ENCODE data around the gene MYO1E.
"Not testable (repeated sequence)": the region's sequence is repeated elsewhere in the genome, so short reads cannot be mapped to it uniquely, and the experiment has no call there.

MYO1E gene

DNA sequence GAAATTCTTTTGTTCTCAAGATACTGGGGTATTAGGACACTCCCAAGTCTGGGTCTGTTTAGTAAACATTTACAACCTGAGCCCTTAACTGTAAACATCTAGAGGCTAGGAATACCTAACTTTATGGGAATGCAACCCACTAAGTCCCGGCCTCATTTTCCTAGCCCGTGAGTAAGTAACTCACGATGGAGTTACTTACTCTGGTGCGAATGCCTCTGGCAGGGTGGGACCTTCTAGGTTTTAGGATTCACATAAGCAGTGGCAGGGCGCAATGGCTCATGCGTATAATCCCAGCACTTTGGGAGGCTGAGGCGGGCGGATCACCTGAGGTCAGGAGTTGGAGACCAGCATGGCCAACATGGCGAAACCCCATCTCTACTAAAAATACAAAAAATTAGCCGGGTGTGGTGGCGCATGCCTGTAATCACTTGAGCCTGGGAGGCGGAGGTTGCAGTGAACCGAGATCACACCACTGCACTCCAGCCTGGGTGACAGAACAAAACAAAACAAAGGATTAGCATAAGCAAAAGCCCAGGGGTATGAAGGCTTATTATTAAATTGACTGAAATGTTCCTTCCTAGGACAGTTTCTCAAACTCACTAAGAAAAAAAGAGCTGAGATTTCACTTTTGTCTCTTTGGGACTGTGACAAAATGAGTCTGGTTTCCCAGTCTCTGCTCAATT, 14.7 kb upstream of the MYO1E start:
- not testable (repeated sequence) for H3K4me3 ChIP-seq (ENCODE audit: low read depth, low read length)

DNA sequence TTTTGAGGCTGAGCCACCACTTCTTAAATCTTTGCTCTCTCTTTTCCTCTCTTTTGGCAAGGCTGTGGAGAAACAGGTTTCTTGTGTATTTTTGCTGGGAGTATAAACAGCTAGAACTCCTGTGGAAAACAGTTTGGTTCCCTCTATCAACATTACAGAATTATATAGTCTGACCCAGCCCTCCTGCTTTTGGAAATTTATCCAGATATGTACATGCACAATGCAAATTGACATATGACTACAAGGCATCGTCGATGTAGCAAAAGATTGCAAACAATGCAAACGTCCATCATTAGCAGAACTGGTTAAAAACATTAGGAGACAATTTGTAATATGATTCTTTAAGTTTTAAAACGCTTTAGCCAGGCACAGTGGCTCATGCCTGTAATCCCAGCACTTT, 12.5 kb upstream of the MYO1E start:
- no peak overlapping the region for H3K4me3 ChIP-seq (ENCODE audit: low read depth, low read length)

DNA sequence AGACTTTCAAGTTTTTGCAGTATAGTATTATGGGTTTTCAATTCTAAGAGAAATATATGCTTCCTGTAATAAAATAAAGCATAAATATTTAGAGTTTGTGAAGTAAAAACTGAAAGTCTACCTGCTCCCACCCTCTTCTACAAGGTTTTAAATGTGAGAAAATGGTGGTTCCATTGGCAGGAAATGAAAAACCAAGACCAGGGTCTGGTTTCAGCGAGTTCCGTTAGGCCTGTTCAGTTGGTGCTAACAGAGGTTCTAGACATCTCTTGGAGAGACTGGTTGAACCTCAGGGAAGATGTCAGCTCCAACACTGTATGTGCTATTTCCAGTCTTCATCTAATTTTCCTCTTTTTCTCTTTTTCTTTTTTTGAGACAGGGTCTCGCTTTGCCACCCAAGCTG, 11.8 kb upstream of the MYO1E start:
- H3K4me3 ChIP-seq (ENCODE audit: low read depth, low read length): no peak overlapping the region

DNA sequence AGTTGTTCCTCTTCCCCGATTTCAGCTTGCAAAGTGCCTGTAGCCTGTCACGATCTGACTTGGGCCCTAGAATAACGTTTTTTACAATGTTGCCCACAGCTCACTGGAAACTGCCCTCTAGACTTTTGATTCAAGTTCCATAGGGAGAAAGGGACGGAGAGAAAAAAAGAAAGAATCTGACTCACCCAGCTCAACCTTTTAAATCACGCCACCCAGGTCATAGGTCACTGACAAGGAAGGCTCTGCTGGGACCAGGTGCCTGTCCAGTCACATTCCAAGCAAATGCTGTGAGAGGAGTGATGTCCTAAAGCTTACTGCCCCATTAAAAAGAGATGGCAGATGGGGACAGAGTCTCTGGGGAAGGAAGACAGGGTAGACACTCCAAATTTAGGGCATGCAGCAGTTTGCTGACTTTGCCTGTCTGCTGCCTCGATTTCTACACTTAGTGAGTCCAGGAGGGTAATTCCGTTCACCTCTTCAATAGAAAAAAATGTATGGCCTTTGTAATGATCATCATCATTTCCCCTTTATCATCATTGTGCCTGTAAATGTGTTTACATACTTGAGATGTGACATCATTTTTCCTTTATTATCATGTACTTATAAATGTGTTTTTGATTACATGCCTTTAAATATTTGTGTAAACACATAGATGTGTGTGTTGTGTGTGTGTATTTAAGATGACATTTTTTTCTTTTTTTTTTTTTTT, 8.4 kb upstream of the MYO1E start:
- no peak overlapping the region for H3K4me3 ChIP-seq (ENCODE audit: low read depth, low read length)

DNA sequence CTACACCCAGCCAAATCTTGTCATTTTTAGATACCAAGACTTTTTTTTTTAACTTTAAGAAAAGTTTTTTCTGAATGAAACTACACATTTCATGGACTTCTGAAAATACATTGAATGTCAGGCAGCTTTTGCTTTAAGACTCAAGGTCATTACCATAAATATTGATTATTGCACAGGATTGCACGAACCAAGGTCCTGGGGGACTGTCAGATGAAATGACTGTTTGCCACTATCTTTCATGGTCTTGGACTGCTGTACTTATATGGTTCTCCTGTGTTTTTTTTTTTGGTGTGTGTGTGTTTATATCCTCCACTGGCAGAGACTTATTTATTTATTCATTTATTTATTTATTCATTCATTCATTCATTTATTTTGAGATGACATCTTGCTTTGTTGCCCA, 6.9 kb upstream of the MYO1E start:
- no peak overlapping the region for H3K4me3 ChIP-seq (ENCODE audit: low read depth, low read length)

DNA sequence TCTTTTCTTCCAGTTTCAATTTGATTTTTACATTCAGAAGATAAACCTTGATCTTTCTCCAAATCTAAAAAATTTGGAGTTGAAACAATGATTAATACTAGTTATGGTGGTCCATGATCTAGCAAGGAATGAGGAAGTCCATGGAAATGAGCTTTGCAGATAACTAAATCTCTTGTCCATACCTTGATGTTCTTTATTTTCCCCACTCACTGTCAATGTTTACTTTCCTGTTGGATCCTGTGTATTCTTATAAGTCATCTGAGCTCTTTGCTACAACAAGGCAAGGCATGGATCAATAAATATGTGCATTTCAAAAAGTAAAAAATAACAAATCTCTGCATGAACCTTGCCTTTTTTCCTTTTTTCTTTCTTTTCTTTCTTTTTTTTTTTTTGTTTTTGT, 6.2 kb upstream of the MYO1E start:
- no peak overlapping the region for H3K4me3 ChIP-seq (ENCODE audit: low read depth, low read length)

DNA sequence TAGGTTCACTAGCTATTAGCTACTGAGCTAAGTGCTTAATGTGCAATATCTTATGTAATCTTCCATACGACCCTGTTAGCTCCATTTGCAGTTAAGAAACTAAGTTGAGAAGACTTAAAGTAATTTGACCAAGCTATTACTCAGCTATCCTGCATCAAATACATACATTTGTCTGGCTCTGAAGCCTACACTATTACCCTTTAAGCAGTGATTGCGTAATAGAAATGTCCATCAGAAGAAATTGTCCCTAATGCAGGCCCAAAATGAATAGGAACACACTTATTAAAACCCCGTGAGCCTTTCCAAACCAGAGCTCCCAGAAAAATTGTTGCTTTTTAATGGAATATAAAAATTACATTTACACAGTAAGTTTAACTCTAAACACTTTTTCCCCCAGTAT, 5.3 kb upstream of the MYO1E start:
- H3K4me3 ChIP-seq (ENCODE audit: low read depth, low read length): no peak overlapping the region

DNA sequence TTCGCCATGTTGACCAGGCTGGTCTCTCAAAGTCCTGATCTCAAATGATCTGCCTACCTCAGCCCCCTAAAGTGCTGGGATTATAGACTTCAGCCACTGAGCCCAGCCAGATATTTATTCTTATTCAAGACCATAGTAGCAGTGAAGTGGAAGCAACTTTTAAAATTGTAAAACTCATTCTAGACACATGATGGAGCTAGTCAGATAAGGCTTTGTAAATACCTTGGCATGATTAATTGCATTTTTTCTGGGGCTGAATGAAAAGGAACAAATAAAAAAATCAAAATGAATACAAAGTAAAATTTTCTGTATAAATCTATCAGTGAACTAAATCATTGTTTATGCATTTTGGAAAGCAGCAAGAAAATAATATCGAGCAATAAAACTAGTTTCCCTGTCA, 4.1 kb upstream of the MYO1E start:
- H3K4me3 ChIP-seq (ENCODE audit: low read depth, low read length): no peak overlapping the region

DNA sequence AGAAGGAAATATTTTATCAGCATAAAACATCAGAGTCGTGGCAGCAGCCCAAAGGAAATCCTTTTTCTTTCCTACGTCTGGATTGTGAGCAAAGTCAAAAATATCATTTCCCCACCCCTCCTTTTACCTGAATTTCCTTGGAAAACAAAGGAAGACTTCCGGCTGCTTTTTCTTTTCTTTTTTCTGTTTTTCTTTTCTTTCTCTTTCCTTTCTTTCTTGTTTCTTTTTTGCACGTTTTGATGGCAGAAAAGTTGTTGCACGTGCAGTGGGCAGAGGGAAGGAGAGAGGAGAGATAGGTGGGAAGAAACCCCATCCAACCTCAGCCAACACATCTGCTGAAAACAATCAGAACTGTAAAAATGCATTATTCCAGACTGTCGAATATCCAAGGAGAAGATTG, 544 bp upstream of the MYO1E start:
- peak overlapping the region; percentile 81 for H3K4me3 ChIP-seq (ENCODE audit: low read depth, low read length)

DNA sequence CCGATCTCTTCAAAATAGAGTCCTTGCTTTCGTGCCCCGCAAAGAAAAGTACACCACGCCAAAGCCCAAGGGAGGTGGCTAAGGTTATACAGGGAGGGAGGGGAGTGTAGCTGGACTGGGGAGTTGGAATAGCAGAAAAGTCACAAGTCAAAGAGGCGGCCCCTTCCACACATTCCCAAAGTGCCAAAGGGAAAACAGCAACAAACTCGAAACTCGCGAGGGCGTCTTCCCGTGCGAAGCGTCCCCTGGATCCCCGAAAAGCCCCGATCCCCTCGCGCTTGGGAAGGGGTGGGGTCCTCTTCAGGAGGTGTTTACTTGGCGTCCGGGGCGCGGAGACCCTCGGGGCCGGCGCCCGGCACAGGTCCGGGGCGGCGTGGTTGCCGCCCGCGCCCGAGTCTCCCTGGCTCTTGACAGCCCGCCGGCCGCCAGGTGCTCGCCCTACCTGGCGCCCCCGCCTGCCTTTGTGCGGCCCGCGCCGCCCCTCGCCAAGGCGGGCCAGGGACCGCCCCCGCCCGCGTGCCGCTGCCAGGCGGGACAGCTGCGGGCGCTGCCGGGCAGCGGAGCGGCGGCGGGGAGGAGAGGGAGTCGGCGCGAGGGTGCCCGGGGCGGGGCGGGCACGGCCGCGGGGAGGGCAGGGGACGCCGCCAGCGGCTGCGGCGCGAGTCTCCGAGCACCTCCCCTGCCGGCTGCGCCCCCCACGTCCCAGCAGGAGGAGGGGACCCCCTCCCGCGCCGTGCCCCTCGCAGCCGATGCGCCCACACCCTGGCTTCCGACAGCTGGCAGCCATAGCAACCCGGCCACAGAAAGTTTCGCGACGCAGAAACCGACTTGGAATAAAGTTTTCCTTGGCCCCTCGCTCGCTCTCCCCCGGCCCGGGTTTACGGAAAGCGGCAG, 966 bp downstream of the MYO1E start:
- peak overlapping the region; percentile 81 for H3K4me3 ChIP-seq (ENCODE audit: low read depth, low read length)

DNA sequence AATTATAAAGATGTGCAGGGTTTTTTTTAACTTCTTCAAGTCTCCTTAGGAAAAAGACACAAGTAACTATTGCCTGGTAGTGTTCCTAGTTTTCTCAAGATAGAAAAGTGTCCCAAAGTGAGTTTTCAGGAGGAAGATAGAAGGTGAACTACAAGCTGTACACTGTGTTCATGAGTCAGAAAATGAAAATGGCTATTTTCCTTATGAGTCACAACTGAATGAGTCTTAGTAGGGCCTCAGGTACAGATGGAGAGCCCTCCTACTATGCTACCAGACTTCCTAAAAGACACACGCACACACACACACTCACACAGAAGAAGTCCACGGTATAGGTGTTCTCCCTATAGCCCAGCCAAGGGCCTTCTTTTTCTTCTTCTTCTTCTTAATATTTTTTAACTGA, 3.1 kb downstream of the MYO1E start:
- H3K4me3 ChIP-seq (ENCODE audit: low read depth, low read length): no peak overlapping the region

DNA sequence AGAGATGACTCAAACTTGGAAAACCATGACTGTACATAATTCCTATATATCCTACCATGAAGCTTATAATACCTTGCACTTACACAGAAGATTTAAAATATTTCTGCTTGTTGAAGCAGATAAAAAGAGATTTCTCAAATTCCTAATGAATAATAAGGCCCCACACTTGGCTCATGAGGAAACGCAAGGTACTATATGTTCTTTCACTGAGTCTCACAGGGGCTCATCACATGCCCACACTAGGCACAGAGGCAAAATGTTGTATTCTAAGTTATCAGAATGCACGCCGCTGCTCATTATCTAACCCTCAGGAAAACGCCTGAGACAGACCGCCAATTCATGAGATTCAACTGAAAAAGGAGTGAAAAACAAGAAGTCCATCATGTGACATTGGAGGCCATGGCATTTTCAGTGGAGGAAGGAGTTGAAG, 5.6 kb downstream of the MYO1E start:
- no peak overlapping the region for H3K4me3 ChIP-seq (ENCODE audit: low read depth, low read length)

DNA sequence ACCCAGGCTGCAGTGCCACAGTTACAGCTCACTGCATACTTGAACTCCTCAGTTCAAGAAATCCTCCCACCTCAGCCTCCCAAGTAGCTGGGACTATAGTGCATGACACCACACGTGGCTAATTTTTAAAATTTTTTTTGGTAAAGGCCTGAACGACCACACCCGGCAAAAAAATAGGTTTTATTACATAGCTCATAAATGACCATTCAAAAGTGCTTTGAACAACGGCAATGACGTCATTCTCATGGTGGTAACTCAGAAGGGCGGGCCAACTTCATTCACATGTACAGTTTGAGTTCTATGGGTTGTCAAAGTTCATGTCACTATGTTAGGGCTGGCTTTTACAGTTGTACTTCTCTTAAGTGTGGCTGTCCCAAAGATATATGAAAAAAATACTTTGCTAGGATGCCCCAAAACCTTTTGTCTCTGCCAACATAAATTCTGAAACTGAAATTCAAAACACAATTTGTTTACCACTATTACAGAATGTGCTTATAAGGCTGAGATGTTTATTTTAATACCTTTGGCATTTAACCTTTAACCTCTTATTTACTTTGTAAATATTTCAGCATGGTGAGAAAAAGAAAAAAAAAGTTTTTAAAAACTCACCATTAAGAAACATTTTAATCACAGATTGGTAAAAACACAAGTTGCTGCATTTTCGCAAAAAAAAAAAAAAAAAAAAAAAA, 6.2 kb downstream of the MYO1E start:
- no peak overlapping the region for H3K4me3 ChIP-seq (ENCODE audit: low read depth, low read length)

DNA sequence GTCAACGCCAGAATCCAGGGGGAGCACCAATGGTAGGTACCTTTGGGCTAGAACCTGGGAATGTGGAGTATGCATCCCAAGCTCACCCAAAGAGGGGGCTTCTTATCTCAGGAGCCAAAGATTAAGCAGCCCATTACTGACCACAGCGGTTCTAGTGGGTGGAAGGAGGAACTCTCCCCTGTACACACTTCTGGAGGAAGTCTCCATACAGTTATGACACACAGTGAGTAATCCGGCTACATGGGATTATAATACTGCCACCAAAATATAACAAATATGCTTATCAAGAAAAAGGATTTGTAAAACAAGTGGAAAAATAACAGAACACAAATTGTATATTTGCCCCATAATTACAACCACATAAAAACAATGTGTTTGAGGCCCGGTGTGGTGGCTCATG, 8.4 kb downstream of the MYO1E start:
- no peak overlapping the region for H3K4me3 ChIP-seq (ENCODE audit: low read depth, low read length)

DNA sequence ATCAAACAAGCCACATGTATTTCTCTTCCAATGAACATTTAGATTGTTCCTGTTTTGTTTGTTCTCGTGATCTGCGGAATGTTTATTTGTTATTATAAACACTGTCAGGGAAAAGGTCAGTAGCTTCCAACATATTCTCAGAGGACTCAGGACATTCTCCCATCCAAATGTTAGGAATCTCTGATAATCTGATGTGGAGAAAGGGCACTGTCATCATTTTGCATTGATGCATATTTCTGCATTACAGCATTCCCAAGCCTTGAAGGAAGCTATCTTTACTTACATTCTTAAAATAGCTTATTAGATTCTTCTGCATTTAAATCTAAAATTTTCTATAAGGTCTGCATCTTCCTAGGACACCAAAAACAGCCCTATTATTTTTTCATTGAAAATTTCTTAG, 10.3 kb downstream of the MYO1E start:
- no peak overlapping the region for H3K4me3 ChIP-seq (ENCODE audit: low read depth, low read length)

DNA sequence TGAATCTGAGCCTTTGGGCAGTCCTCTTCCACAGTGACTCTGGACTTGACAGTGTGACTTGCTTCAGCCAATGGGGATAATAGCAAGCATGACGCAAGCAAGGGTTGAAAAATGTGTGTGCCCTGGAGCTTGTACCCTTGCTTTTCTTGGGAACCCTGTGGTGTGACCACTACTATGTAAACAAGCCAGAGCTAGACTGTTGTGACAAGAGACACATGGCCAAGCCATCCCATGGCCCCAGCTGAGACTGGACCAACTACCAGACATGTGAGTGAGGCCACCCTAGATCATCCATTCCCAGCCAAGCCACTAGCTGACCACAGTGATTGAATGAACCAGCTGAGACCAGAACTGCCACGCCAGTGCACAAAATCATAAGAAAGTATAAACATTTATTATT, 11.8 kb downstream of the MYO1E start:
- H3K4me3 ChIP-seq (ENCODE audit: low read depth, low read length): no peak overlapping the region

DNA sequence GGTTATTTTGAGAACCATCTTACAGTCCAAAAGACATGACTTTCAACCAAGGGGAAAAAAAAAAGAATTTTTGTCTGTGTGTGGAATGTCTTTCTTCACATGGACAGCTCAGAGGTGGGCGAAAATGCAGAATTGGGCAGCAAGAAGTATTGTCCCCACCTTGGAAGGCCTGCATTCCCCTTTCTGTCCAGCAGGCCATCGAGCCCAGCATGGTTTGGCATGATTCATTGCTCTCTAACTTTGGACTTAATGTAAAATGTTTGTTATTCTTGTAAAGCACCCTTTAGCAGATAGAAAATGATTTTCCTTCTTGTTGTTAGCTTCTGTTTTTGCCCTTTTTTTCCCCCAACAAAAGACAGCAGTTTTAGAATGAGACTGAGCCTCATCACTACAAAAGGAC, 12.4 kb downstream of the MYO1E start:
- no peak overlapping the region for H3K4me3 ChIP-seq (ENCODE audit: low read depth, low read length)

DNA sequence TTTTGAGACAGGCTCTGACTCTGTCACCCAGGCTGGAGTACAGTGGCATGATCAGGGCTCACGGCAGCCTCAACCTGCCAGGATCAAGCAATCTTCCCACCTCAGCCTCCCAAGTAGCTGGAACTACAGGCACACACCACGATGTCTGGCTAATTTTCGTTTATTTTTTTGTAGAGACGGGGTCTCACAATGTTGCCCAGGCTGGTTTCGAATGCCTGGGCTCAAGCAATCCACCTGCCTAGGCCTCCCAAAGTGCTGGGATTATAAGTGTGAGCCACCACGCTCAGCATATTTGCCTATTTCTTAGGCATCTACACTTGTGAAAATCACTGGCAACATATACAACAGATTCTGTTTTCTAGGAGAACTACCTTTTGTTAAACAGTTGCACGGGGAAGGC, 16.9 kb downstream of the MYO1E start:
- no peak overlapping the region for H3K4me3 ChIP-seq (ENCODE audit: low read depth, low read length)

DNA sequence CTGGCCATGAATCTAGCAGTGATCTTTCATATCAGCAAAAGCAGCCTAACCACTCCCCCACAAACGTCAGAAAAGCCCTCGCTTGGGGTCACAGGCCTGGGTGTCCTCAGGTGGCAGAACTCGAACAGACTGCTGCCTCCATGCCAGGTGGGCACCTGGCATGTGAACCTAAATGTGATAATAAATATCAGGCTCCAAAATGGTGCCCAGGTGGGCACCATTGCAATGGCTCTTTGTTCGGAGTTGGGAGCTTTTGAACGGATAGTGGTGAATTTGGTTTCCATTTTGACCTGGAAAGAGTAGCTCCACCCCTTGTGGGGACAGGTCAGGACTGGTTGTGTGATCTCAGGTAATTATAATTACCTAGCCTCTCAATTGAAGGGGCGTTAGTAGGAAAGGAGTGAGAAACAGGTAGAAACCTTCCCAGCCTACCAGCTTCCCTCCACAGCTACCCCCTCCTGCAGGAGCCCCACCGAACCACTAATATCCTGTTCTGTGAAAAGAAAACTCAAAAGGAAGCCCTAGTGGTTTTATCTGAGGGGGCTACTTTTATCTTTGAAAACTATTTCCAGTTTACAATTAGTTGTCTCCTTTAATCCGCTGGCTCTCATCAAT, 18.1 kb downstream of the MYO1E start:
- no peak overlapping the region for H3K4me3 ChIP-seq (ENCODE audit: low read depth, low read length)

DNA sequence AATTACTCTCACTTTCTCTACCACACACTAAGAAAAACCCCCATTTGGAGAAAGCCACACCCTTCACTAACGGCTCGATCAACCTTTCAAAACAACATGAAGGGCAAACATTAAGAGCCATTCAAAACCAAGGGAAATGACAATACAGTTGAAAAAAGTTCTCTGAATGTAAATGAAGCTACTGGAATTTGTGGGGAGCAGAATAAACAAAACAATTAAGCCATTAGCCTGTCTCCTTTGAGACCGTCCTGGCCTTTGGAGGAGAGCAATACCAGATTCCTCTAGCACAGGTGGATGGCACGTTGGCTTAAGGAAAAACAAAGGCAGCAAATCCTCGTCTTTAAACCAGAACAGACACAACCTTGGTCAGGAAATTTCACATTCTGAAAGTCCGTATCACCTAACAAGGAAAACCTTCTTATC, 18.7 kb downstream of the MYO1E start:
- H3K4me3 ChIP-seq (ENCODE audit: low read depth, low read length): no peak overlapping the region

DNA sequence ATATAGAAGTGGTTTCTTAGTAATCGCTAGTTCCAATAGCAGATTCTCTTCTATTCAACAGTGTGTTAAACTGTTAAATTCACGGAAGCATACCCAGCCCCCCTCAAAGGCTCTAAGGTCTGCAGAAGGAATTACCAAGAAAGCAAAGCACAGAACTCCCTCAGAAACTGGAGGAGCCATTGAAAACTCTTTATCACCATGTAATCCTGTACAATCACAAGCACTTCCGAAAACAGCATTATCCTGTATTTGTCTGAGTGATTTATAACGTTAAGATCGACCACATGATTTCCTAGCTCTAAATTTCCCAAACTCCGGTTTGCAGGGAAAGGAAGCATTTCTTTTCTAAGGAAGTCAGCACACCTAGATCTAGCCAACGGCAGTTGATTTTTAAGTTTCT, 20.0 kb downstream of the MYO1E start:
- no peak overlapping the region for H3K4me3 ChIP-seq (ENCODE audit: low read depth, low read length)

Measured in iPS-11a (cell line).